ENCODE measurements around the gene MAP3K5. TPM values are rescaled to one million over a fixed set of nuclear protein-coding genes. Genes with fewer than 3 reads are reported as not detected.

The MAP3K5 gene
- total RNA-seq, 1 donor from 2014 or later: 4.7 TPM

DNA sequence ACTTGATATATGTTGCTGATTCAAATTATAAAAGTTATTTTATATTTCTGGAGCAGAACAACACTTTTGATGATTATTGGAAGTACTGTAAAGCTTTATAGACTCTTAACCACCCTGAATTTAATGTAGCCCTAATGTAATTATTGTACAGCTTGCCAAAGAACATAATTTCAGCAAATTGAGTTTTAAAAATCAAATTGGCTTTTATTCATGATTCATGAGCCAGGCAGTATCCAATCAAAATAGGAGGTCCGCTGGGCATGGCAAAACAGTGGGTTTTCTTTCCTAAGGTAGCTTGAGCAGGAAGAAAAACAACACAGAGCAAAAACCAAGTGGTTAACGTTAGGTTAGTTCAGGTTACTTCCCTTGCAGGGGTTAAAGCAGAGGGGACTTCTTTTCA lies 177.3 kb downstream of the MAP3K5 start:
- Mint-ChIP-seq H3K27me3 (no peaks in the 10 kb centered on the region), H3K4me3 (no peak overlapping the region), H3K9me3 (no peaks in the 10 kb centered on the region), H3K4me1 (ENCODE audit: unreplicated experiment) (peaks cover 6% of the 10 kb centered on the region), H3K36me3 (peaks cover 8% of the 10 kb centered on the region), H3K27ac (no peak overlapping the region)
- TF ChIP-seq, protein P1, sequence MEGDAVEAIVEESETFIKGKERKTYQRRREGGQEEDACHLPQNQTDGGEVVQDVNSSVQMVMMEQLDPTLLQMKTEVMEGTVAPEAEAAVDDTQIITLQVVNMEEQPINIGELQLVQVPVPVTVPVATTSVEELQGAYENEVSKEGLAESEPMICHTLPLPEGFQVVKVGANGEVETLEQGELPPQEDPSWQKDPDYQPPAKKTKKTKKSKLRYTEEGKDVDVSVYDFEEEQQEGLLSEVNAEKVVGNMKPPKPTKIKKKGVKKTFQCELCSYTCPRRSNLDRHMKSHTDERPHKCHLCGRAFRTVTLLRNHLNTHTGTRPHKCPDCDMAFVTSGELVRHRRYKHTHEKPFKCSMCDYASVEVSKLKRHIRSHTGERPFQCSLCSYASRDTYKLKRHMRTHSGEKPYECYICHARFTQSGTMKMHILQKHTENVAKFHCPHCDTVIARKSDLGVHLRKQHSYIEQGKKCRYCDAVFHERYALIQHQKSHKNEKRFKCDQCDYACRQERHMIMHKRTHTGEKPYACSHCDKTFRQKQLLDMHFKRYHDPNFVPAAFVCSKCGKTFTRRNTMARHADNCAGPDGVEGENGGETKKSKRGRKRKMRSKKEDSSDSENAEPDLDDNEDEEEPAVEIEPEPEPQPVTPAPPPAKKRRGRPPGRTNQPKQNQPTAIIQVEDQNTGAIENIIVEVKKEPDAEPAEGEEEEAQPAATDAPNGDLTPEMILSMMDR (conservative IDR thresholded peaks at IDR 0.05): no peak
- DNase-seq (ENCODE audit: extremely low spot score, unreplicated experiment): no peak

DNA sequence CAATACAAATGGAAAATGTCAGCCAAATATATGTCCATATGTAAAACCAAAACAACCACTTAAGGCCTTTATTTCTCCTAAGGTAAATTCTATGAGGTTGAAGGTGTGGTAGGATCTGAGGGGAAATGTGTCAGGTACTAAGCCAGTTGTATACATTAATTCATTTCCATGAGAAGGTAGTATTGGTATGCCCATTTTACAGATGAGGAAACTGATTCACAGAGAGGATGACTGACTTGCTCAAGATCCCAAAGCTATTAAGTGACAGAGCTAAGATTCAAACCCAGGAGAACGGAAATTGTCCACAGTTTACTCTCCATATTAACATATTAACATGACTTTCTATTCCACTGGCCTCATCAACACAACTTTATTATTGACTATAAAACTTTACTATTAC lies 177.9 kb downstream of the MAP3K5 start:
- DNase-seq (ENCODE audit: extremely low spot score, unreplicated experiment): no peak
- Mint-ChIP-seq H3K4me1 (ENCODE audit: unreplicated experiment) (peaks cover 8% of the 10 kb centered on the region), H3K9me3 (no peaks in the 10 kb centered on the region), H3K27me3 (no peaks in the 10 kb centered on the region), H3K27ac (no peak overlapping the region), H3K4me3 (no peak overlapping the region), H3K36me3 (peaks cover 4% of the 10 kb centered on the region)
- TF ChIP-seq, protein P1 (conservative IDR thresholded peaks at IDR 0.05): no peak

DNA sequence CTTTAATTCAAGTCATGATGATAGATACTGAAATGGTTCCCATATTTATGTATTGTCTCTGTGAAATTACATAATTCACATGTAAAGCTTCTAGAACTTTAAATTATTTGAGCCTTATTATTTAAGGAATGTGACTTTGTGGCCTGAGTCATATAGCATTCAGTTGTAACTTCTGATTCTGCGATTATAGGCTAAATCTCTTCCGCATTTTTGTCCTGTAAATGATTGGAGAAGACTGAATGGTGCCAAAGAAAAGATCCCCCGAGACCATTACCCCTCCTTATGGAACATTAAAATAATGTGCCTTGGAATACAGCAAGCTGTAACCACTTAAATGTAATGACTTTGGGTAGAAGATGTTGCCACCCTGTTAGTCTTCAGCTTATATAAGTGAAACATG lies 178.8 kb downstream of the MAP3K5 start:
- Mint-ChIP-seq H3K27me3 (no peaks in the 10 kb centered on the region), H3K4me1 (ENCODE audit: unreplicated experiment) (peaks cover 8% of the 10 kb centered on the region), H3K9me3 (no peaks in the 10 kb centered on the region), H3K27ac (no peak overlapping the region), H3K4me3 (no peak overlapping the region), H3K36me3 (peaks cover 4% of the 10 kb centered on the region)
- DNase-seq (ENCODE audit: extremely low spot score, unreplicated experiment): no peak
- TF ChIP-seq, protein P1 (conservative IDR thresholded peaks at IDR 0.05): no peak

DNA sequence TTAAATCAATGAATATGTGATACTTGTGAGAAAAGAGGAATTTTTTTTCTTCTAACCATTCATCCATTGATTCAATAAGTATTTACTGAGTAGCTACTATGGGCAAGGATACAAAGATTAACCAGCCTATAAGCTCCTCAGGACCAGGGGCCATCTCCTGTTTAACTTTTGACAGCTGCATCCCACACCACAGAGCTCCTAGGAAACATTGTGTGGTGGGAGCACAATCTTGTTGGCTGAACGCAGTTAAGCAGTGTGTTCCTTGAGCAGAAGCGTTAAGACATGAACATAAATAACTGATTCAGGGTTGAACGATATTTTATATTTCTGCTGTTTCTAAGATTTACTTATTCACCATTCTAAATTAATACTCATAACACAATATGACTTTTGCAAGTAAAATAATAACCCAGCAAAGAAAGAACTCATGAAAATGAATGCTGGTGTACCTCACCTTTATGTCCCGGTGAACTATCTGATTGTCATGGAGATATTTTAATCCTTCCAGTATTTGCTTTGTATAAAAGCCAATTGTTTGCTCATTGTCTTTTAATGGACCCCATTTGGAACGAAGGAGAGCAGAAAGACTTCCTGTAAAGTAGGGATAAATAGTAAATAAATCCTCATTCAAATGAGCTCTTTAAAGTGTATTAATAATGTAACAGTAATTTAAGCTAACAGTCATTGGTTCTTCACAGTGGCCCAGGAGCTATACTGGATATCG lies 179.4 kb downstream of the MAP3K5 start:
- Mint-ChIP-seq H3K27ac (no peak overlapping the region), H3K27me3 (no peaks in the 10 kb centered on the region), H3K9me3 (no peaks in the 10 kb centered on the region), H3K36me3 (peaks cover 4% of the 10 kb centered on the region), H3K4me1 (ENCODE audit: unreplicated experiment) (peaks cover 12% of the 10 kb centered on the region), H3K4me3 (no peak overlapping the region)
- DNase-seq (ENCODE audit: extremely low spot score, unreplicated experiment): no peak
- TF ChIP-seq, protein P1 (conservative IDR thresholded peaks at IDR 0.05): no peak

DNA sequence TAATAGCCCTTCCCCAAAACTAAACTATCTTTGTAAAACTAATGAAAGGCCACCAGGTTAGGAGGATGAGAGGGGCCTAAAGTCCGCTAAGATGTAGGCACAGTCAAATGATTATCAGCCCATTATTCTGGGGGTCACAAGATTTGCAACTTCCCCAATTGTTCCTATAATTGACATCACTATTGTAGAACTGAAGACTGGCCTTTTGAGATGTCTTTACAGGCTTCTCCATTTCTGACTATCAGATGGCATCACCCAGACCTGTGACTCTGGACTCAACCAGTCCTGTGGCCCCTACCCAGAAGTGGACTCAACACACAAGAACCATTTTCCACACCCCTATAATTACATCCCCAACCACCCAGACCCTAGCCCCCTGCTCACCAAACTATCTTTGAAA lies 180.5 kb downstream of the MAP3K5 start:
- no peaks in the 10 kb centered on the region for H3K27me3 Mint-ChIP-seq
- DNase-seq (ENCODE audit: extremely low spot score, unreplicated experiment): no peak
- H3K4me1 Mint-ChIP-seq (ENCODE audit: unreplicated experiment): peaks cover 12% of the 10 kb centered on the region

More for the DNA sequence above, 180.5 kb downstream of the MAP3K5 start:
- H3K27ac Mint-ChIP-seq: no peak overlapping the region
- no peaks in the 10 kb centered on the region for H3K9me3 Mint-ChIP-seq
- H3K36me3 Mint-ChIP-seq: peaks cover 4% of the 10 kb centered on the region
- TF ChIP-seq, protein P1 (conservative IDR thresholded peaks at IDR 0.05): no peak
- H3K4me3 Mint-ChIP-seq: no peak overlapping the region

Data from type B pancreatic cell (in vitro differentiated cells).